Retina (tissue), 1 donor: ENCODE data around the gene MND1.
"Not testable (repeated sequence)": the region's sequence is repeated elsewhere in the genome, so short reads cannot be mapped to it uniquely, and the experiment has no call there.

Experiments
- DNase-seq: peaks from one replicate; pipeline ENCODE4 v3.0.0-alpha.2; 2016

Gene MND1

DNA sequence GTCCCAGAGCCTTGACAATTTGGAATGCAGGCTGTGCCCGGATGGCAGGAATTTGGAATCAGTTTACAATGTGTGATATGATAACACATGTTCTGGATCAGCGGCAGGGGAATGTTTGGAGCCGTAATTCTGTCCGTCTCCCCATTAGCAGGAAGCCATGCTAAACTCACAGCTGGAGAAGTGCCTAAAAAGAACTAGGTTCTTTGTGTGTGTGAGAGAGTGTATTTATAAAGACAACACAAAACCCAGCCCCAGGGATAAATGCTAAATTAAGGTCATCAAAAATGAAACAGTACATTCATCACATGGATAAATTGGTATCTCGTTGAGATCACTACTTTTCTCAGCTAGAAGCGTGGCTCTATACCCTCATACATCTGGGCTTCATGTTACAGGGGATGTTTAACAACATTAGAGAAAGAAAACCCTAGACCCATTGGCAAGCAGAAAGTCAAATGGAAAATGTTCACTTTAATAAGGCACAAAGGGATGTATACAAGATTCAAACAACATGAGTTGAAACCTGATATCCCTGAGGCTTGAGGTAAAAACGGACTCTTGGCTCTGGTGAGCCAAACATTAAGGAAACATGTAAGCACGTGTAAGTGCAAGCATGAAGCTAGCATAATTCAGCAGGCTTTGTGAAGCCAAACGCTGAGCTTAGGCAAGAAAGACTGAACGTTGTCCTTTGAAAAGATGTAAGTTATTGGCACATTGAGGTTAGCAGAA is 103.7 kb downstream of the MND1 start:
- no peak for DNase-seq

- DNase-seq = no peak
Observed at GRCh38 chr4:153449338-153449737, 104.8 kb downstream of the MND1 start.

DNA sequence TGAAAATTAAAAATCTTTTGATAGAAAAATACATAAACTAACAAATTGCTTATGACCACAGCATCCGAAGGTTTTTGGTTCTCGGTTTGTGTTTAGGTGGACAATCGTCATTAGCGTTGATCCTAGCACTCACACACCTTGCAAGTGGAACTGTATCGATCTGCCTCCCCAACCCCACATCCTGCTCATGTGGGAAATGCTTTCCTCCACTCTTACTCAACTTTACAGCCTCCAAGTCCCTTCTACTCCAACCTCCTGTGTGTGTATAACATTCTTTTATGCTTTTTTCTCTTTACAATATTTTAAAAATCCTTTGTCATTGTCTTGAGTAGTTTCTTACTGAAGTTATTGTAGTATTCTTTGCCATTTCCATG is 106.0 kb downstream of the MND1 start:
- no peak for DNase-seq

GRCh38 chr4:153451145-153451544 is 106.7 kb downstream of the MND1 start:
- not testable (repeated sequence) for DNase-seq

DNA sequence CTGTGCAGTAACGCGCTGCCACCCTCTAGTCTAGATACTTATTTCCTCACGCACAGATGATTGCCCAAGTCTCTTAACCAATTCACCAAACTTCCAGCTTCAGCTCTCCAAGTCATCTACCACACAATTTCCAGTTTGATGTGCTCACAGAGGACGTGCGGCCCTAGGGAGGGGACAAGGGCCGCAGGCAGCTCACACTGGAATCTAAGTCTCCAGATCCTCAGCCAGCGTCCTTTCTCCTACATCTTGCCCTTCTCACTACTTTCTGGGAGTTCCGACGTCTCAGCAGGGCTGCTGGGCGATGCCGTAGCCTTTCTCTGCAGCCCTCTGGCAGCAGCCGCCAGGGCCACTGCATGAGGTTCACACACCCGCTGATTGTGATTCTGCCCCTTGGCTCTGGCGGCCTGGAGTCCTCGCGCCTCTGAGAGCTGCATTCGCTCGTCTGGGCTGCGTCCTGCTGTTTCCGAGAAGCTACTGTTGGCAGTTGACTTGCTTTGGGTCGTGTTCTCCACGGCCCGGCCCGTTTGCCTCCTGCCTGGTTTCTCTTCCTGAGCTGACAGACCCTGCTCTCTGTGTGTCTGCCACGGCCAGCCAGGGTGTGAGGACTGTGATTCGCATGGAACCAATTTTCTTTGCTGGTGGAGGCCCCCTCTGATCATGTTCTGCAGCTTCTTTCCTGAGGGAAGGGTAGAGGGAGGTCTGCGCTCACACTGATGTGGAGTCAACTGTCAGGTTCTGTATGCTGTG is 107.6 kb downstream of the MND1 start:
- DNase-seq = peak; percentile 83

DNA sequence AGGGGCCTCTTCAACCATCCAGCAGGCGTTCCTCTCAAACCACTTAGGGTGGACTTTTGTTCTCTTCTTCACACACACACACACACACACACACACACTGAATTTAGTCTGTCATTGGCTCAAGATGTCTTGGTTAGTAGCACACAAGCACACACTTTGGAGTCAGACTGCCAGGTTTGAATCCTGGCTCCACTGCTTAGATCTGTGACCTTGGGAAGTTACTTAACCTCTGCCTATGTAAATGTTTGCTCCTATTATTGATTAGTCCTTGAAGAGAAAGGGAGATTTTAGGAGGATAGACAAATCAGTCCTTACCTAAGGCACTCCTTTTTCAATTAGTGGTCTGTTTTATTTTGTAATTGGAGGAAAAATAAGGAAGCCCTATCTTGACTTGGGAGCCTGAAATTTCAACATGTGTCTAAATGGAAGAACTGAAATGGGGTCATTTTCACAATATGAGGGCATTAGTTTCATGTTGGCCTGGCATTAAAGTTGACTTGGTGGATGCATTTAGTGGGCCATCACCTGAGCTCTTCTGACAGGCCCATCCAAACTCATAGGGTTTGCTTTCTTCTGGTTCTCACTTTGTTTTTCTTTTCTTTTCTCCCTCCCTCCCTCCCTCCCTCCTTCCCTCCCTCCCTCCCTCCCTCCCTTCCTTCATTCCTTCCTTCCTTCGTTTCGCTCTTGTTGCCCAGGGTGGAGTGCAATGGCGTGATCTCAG is 108.3 kb downstream of the MND1 start:
- DNase-seq = no peak

- no peak for DNase-seq
Observed at GRCh38 chr4:153453402-153453801, 108.9 kb downstream of the MND1 start.

- no peak for DNase-seq
Observed at GRCh38 chr4:153458969-153459368, 114.5 kb downstream of the MND1 start.

DNA sequence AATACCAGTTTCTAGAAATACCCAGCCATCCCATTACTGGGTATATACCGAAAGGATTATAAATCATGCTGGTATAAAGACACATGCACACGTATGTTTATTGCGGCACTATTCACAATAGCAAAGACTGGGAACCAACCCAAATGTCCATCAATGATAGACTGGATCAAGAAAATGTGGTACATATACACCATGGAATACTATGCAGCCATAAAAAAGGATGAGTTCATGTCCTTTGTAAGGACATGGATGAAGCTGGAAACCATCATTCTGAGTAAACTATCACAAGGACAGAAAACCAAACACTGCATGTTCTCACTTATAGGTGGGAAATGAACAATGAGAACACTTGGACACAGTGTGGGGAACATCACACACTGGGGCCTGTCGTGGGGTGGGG is 117.1 kb downstream of the MND1 start:
- not testable (repeated sequence) for DNase-seq

GRCh38 chr4:153464068-153464467 is 119.6 kb downstream of the MND1 start:
- DNase-seq = peak; percentile 34
